Skeletal muscle tissue (tissue), 4 donors: ENCODE results near the gene PTH1R. TPM values are rescaled to one million over a fixed set of nuclear protein-coding genes. Genes with fewer than 3 reads are reported as not detected.

Source experiments
- H3K27ac ChIP-seq: one replicate; pipeline ENCODE4 v1.7.0; 2013; ENCODE audit warnings: mild to moderate bottlenecking, low read depth, low read length, inconsistent platforms
- H3K27me3 ChIP-seq, 3 donors: one replicate each; pipeline ENCODE4 v1.7.0; 2013; ENCODE audit warnings: low read length in 3 of 3; ENCODE audit not compliant: control insufficient read depth in 3 of 3, insufficient read depth in 3 of 3
- H3K36me3 ChIP-seq, 3 donors: one replicate each; pipeline ENCODE4 v1.7.0; 2013; ENCODE audit warnings: low read length in 3 of 3; ENCODE audit not compliant: control insufficient read depth in 3 of 3, insufficient read depth in 3 of 3
- H3K4me1 ChIP-seq, 3 donors: one replicate each; pipeline ENCODE4 v1.7.0; 2013; ENCODE audit warnings: low read length in 3 of 3, mild to moderate bottlenecking in 3 of 3; ENCODE audit not compliant: control insufficient read depth in 3 of 3, insufficient read depth in 3 of 3
- H3K4me3 ChIP-seq, 3 donors: one replicate each; pipeline ENCODE4 v1.7.0; 2013; ENCODE audit warnings: low read length in 3 of 3
- H3K9ac ChIP-seq, 3 donors: one replicate each; pipeline ENCODE4 v1.7.0; 2013; ENCODE audit warnings: low read length in 3 of 3, mild to moderate bottlenecking in 3 of 3, moderate library complexity in 2 of 3, low read depth in 1 of 3
- H3K9me3 ChIP-seq, 3 donors: one replicate each; pipeline ENCODE4 v1.7.0; 2013; ENCODE audit warnings: low read length in 3 of 3; ENCODE audit not compliant: control insufficient read depth in 3 of 3
- total RNA-seq: library from RNA; depleted of rRNA; stranded (reverse); fragments of >200 nt; gene quantifications from one replicate; pipeline ENCODE4 v1.2.3, GENCODE V29; 2014
- donor health status: Osteomylitis.

Gene PTH1R
- total RNA-seq, 1 donor from 2014 or later, result 9.4 TPM

DNA sequence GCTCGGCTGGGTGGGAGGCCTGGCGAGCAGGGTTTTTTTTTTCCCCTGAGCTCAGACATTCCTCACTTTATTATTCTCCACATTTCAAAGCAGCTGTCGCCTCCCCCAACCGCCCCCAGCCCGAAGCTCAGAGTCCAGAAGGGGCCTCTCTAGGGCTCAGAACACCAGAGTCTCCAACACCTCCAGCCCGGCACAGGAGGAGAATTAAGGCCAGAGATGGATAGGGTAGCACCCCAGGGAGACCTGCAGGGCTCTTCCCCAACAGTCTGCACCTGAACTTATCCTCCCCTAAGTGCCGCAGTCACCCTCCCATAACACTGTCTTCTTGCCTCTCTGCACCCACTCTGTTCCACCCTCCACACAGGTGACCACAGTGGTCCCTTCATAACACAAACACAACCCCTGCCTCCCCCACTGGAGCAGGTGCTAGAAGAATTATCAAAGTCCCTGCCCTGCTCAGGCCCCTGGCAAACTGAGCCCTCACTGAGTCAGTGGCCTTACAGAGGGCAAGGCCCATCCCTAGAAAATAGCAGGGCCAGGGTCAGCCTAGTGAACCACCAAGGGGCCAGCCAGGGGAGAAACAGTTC lies 28.4 kb upstream of the PTH1R start:
- peaks cover 0 to 2% (median 0%) of the 10 kb centered on the region in 3 donors for H3K27me3 ChIP-seq
- H3K4me3 ChIP-seq, result no peak overlapping the region
- peak overlapping the region in 1 of 3 donors; percentile 25 for H3K9ac ChIP-seq
- H3K4me1 ChIP-seq, result peaks cover 23 to 45% (median 39%) of the 10 kb centered on the region in 3 donors
- no peak overlapping the region for H3K27ac ChIP-seq
- peaks cover 0 to 13% (median 0%) of the 10 kb centered on the region in 3 donors for H3K36me3 ChIP-seq
- no peaks in the 10 kb centered on the region for H3K9me3 ChIP-seq

DNA sequence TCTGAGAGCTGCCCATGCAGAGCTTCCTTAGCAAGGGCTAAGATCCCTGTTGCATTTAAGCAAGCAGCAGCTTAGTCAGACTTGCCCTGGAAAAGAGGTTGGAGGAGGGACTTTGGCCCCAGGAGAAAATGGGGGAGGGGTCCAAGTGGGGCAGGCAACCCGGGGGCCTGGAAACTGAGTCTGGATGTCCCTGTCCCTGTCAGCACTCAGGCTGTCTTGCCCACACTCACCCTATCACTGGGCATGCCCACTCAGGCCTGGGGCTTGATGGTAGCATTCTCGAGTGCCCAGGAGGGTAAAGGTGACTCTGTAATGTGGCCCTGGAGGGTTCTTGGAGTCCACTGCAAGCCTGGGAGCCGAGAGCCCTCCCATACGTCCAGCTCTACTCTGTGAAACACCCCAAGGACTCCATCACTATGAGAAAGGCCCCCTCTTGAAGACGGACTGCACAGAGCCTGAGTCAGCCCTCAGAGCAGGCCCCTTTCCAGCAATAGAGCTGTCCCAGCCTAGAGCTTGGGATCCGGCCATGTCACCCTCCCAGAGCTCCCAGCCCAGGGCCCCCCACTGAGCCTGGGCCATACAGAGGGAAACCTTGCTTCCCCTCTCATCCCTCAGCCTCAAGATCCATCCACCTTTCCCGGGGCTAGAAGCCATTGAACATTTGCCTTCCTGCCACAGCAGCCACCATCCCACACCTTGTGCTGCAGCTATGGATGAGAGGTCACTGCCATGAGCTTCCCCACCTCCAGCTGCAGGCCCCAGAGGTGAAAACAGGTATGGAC lies 27.6 kb upstream of the PTH1R start:
- H3K4me3 ChIP-seq, result no peak overlapping the region
- H3K9ac ChIP-seq, result peak overlapping the region in 1 of 3 donors; percentile 25
- no peaks in the 10 kb centered on the region for H3K9me3 ChIP-seq
- H3K27ac ChIP-seq, result no peak overlapping the region
- peaks cover 0 to 10% (median 0%) of the 10 kb centered on the region in 3 donors for H3K36me3 ChIP-seq
- peaks cover 23 to 45% (median 39%) of the 10 kb centered on the region in 3 donors for H3K4me1 ChIP-seq
- peaks cover 0 to 2% (median 0%) of the 10 kb centered on the region in 3 donors for H3K27me3 ChIP-seq

DNA sequence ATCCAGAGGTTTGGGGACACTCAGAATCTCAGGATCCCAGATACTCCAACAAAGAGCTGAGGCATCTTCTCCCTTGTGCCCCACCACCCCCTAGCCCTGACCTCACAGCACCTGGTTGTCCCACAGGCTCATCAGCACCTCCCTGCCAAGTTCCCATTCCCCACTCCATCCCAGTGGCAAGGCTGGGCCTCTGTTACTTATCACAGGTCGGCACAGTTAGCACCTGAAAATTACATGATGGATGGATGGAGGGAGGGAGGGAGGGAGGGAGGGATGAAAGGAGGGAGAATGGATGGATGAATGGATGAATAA lies 27.1 kb upstream of the PTH1R start:
- Histone ChIP-seq H3K27ac (no peak overlapping the region), H3K36me3 (peaks cover 0 to 10% (median 0%) of the 10 kb centered on the region in 3 donors), H3K4me3 (no peak overlapping the region), H3K4me1 (peaks cover 23 to 45% (median 35%) of the 10 kb centered on the region in 3 donors), H3K9ac (no peak overlapping the region), H3K9me3 (no peaks in the 10 kb centered on the region), H3K27me3 (peaks cover 0 to 2% (median 0%) of the 10 kb centered on the region in 3 donors)

GRCh38 chr3:46851364-46852333 lies 25.9 kb upstream of the PTH1R start:
- Histone ChIP-seq H3K27me3 (peaks cover 0 to 2% (median 0%) of the 10 kb centered on the region in 3 donors), H3K4me3 (no peak overlapping the region), H3K27ac (no peak overlapping the region), H3K36me3 (peaks cover 0 to 11% (median 0%) of the 10 kb centered on the region in 3 donors), H3K9ac (peak overlapping the region in 1 of 3 donors; percentile 50), H3K9me3 (no peaks in the 10 kb centered on the region), H3K4me1 (peaks cover 17 to 39% (median 28%) of the 10 kb centered on the region in 3 donors)

- H3K9me3 ChIP-seq, result no peaks in the 10 kb centered on the region
- peak overlapping the region in 2 of 3 donors; percentile 20 to 50 for H3K9ac ChIP-seq
- H3K36me3 ChIP-seq, result peaks cover 0 to 11% (median 5%) of the 10 kb centered on the region in 3 donors
- peaks cover 0 to 3% (median 0%) of the 10 kb centered on the region in 3 donors for H3K27me3 ChIP-seq
- H3K27ac ChIP-seq, result no peak overlapping the region
- H3K4me1 ChIP-seq, result peaks cover 12 to 35% (median 29%) of the 10 kb centered on the region in 3 donors
- H3K4me3 ChIP-seq, result no peak overlapping the region
Measured at GRCh38 chr3:46852334-46852720, 25.2 kb upstream of the PTH1R start.

DNA sequence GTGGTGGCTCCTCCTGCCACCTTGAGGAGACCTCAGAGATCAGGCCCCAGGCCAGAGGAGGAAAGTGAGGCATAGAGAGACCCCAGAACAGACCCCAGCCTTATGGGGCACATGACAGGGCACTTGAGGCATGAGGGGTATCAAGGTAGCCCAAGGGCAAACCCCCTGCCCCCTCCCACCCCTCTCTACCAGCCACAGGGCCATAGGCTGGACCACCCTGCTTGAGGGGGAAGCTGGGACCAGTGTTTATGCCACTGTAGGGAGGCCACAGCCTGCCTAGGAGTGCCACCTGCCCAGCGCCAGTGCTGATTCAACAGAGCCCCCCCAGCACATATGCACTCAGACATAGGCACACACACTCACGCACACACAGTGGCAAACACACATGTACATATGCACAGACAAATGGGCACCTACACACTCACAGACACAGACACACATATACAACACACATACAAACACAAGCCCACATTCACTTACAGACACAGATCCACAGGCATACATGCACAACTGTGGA lies 24.6 kb upstream of the PTH1R start:
- peaks cover 7 to 35% (median 31%) of the 10 kb centered on the region in 3 donors for H3K4me1 ChIP-seq
- H3K36me3 ChIP-seq, result peaks cover 0 to 16% (median 5%) of the 10 kb centered on the region in 3 donors
- peaks cover 0 to 3% (median 0%) of the 10 kb centered on the region in 3 donors for H3K27me3 ChIP-seq
- H3K27ac ChIP-seq, result no peak overlapping the region
- H3K9me3 ChIP-seq, result no peaks in the 10 kb centered on the region
- H3K4me3 ChIP-seq, result no peak overlapping the region
- peak overlapping the region in 1 of 3 donors; percentile 50 for H3K9ac ChIP-seq

DNA sequence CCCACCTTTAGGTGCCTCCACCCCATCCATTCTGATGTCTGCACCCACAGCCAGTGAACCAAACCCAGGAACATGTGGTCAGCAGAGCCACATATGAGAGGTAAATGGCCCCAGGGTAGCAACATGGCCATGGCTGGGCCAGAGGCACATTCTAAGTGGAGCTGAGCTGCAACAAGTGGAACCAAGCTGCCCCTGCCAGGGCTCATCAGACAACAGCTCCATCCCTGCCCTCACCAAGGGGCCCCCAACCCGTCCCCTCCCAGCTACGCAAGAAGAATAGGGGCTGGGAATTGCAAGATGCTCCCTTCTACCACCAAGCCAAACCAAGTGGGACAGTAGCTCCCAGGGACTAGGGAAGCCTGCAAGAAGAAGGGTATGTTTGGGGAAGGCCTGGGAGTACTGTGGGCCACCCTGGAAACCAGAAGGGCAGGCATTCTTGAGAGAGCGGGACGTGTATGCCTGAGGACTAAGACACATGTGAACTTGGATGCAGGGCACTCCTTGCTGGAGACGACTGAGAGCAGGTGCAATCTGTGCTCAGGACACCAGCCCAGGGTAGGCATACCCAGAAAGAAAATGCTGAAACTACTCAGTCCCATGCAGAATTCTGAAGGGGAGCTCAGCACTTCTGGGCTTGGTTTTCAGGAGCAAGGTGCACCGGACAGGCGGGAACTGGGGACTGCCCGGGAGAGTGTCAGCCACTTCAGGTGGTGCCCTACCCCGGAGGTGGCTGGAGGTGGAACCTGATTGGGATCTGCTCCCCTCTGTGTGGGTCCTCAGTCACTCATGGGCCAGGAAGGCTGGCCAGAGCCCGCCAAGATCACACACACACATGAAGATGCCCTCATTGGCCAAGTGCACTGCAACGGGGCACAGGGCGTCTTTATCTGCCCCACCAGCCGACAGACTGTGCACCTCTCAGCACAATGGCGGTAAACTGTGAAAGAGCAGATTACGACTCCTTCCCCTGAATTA lies 23.8 kb upstream of the PTH1R start:
- Histone ChIP-seq H3K4me1 (peaks cover 5 to 35% (median 31%) of the 10 kb centered on the region in 3 donors), H3K9ac (peak overlapping the region in 2 of 3 donors; percentile 0 to 25), H3K27ac (no peak overlapping the region), H3K36me3 (peaks cover 0 to 24% (median 5%) of the 10 kb centered on the region in 3 donors), H3K9me3 (no peaks in the 10 kb centered on the region), H3K27me3 (peaks cover 0 to 3% (median 0%) of the 10 kb centered on the region in 3 donors), H3K4me3 (no peak overlapping the region)

DNA sequence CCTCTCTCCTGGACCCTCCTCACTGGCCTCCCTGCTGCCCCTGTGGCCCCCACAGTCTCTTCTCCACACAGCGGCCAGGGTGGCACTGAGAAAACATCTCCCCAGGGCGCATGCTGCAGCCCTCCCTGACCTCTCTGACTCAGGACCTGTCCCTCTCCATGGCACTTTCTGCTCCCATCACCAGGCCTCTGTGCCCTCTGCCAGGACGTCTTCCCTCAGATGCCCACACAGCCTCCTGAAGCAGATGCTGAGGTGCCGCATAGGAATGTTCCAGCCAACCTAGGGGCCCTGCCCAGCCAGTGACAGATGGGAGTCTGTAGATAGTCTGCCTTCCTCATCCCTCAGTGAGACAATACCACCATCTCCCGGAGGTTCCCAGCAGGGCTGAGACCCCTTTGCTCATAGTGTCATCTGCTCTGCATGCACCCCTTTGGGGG lies 22.9 kb upstream of the PTH1R start:
- Histone ChIP-seq H3K4me3 (no peak overlapping the region), H3K27ac (no peak overlapping the region), H3K4me1 (peaks cover 5 to 38% (median 36%) of the 10 kb centered on the region in 3 donors), H3K9ac (no peak overlapping the region), H3K27me3 (peaks cover 0 to 3% (median 0%) of the 10 kb centered on the region in 3 donors), H3K36me3 (peaks cover 0 to 33% (median 5%) of the 10 kb centered on the region in 3 donors), H3K9me3 (no peaks in the 10 kb centered on the region)
